Naive thymus-derived CD8-positive, alpha-beta T cell (primary cell): Measurements from ENCODE around the gene TTC12. TPM values are rescaled to one million over a fixed set of nuclear protein-coding genes. Genes with fewer than 3 reads are reported as not detected.
A peak's percentile ranks its signal among the peaks of the same experiment; 100 is the strongest.

Experiments used
- ATAC-seq, 2 donors: fragments of 150-1000 bp; cut with Tn5 transposase in 1 of 2; sonication (Bioruptor Pico), chemical (Tn5 transposase) in 1 of 2; 1 replicate in 1 of 2; 2 replicates in 1 of 2; pipeline ENCODE4 v1.10.0; 2021; ENCODE audit warnings: mild to moderate bottlenecking in 2 of 2, moderate library complexity in 2 of 2
- POLR2A ChIA-PET: fragments of 350-600 bp; sonication (Branson Sonifier 250); formaldehyde crosslinking; loops from one replicate; lab custom pipeline; 2021; ENCODE audit warnings: antibody characterized with exemption; lab: Charles Lee
- DNase-seq, 10 donors: peaks; one replicate each; pipeline versions ENCODE4 v3.0.0 to v3.0.0-alpha.2; 2020 to 2022
- H3K27ac Mint-ChIP-seq, 10 donors: one replicate each; pipeline ENCODE4 v1.8.0; 2020 to 2022; ENCODE audit warnings: mild to moderate bottlenecking in 10 of 10, mixed read lengths in 10 of 10, moderate library complexity in 4 of 10, inconsistent platforms in 1 of 10
- H3K27me3 Mint-ChIP-seq, 5 donors: one replicate each; pipeline ENCODE4 v1.8.0; 2021 to 2022; ENCODE audit warnings: mixed read lengths in 5 of 5
- H3K36me3 Mint-ChIP-seq, 3 donors: one replicate each; pipeline ENCODE4 v1.8.0; 2020 to 2022; ENCODE audit warnings: mixed read lengths in 3 of 3, mild to moderate bottlenecking in 2 of 3, inconsistent platforms in 1 of 3
- H3K4me1 Mint-ChIP-seq, 4 donors: one replicate each; pipeline ENCODE4 v1.8.0; 2021 to 2022; ENCODE audit warnings: mixed read lengths in 4 of 4
- H3K4me3 Mint-ChIP-seq, 10 donors: one replicate each; pipeline ENCODE4 v1.8.0; 2020 to 2022; ENCODE audit warnings: mild to moderate bottlenecking in 10 of 10, mixed read lengths in 10 of 10, moderate library complexity in 6 of 10, inconsistent platforms in 1 of 10
- H3K9me3 Mint-ChIP-seq, 9 donors: one replicate each; pipeline ENCODE4 v1.8.0; 2020 to 2022; ENCODE audit warnings: mixed read lengths in 9 of 9, mild to moderate bottlenecking in 3 of 9, inconsistent platforms in 1 of 9, moderate library complexity in 1 of 9
- polyA plus RNA-seq, 3 donors: library from polyadenylated mRNA; unstranded; fragments of 300-500 nt; fragmentation: Illumina TruSeq; gene quantifications; one replicate each; pipeline ENCODE4 v1.2.3, GENCODE V29; 2021
- total RNA-seq, 8 experiments: library from RNA in 2 of 8; stranded (reverse) in 2 of 8; gene quantifications; one replicate each; pipeline ENCODE4 v1.2.3 and lab custom pipeline; 2021 to 2026

The TTC12 gene
- total and polyA plus RNA-seq, 5 experiments from 2014 or later, result 6.9 to 95.8 (median 11.3) TPM

DNA sequence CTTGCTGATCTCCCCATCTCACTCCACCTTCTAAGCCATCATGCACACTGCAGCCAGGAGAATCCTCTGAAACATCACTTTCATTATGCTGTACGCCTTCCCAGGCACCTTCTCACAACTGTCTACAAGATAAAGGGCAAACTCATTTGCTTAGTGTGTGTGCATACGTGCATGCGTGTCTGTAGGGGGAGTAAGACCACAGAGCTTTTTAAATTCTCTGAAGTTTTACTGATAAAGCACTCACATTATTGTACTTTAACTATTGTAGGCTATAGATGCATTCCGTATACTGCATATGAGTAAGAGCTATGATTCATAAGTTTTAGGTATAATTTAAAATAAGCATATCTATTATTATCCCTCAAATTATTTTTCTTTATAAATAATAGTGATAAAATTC lies 57.9 kb downstream of the TTC12 start:
- Mint-ChIP-seq H3K4me3 (no peak overlapping the region), H3K27ac (peak overlapping the region in 3 of 10 donors; percentile 6 to 58 (median 13)), H3K27me3 (no peaks in the 10 kb centered on the region), H3K9me3 (no peaks in the 10 kb centered on the region), H3K4me1 (peaks cover 0 to 10% (median 1%) of the 10 kb centered on the region in 4 donors), H3K36me3 (peaks cover 0 to 28% (median 7%) of the 10 kb centered on the region in 3 donors)
- DNase-seq, result no peak
- POLR2A ChIA-PET, result no interaction called here
- no peak for ATAC-seq

DNA sequence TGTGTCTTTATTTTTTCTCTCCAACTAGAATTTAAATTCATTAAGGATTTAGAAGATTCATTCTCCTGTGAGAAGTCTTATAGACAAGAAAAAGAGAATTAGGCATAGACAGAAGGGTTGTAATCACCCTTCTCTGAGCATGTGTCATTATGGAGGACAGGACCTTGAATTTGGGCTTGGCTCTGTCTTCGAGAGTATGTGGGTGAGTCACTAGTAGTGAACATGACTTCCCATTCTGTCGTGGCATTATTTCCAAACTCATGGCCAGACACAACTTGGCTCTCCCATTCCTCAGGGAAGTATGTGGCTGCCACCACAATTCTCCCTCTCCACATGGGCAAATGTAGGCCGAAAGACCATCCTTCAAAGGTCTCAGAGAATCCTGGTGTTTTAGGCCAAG lies 58.9 kb downstream of the TTC12 start:
- Mint-ChIP-seq H3K27me3 (no peaks in the 10 kb centered on the region), H3K36me3 (peaks cover 0 to 20% (median 6%) of the 10 kb centered on the region in 3 donors), H3K27ac (peak overlapping the region in 3 of 10 donors; percentile 9 to 60 (median 60)), H3K4me3 (no peak overlapping the region), H3K4me1 (peaks cover 0 to 10% (median 1%) of the 10 kb centered on the region in 4 donors), H3K9me3 (no peaks in the 10 kb centered on the region)
- no peak for ATAC-seq
- DNase-seq, result no peak
- POLR2A ChIA-PET, result no interaction called here

DNA sequence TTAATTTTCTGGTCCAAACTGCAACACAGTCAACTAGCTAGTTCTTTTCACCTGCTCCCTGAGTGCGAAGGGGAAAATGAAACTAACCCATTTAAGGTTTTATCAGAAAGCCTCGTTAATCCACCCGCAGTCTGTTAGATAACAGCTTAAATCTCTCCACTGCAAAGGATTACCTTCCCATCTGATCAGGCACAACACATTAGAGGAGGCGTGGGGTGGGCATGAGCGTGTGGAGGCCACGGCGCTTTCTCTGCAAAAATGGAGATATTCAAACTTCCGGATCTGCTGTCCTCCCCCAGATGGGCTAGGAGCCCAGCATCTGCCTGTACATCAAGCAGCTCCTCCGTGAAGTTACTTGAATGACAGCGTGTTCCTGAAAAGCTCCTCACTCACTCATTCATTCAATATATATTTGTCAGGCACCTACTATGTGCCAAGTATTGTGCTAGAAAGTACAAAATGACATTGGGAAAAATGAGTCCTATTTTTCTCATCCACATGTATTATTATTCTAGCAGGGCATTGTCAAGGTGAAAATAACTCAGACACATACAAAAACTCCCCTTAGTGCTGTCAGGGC lies 59.7 kb downstream of the TTC12 start:
- POLR2A ChIA-PET, result no interaction called here
- Mint-ChIP-seq H3K27ac (peak overlapping the region in 5 of 10 donors; percentile 4 to 78 (median 35)), H3K27me3 (no peaks in the 10 kb centered on the region), H3K4me1 (peaks cover 0 to 10% (median 1%) of the 10 kb centered on the region in 4 donors), H3K4me3 (no peak overlapping the region), H3K9me3 (no peaks in the 10 kb centered on the region), H3K36me3 (peaks cover 0 to 12% (median 6%) of the 10 kb centered on the region in 3 donors)
- no peak for ATAC-seq
- no peak for DNase-seq

DNA sequence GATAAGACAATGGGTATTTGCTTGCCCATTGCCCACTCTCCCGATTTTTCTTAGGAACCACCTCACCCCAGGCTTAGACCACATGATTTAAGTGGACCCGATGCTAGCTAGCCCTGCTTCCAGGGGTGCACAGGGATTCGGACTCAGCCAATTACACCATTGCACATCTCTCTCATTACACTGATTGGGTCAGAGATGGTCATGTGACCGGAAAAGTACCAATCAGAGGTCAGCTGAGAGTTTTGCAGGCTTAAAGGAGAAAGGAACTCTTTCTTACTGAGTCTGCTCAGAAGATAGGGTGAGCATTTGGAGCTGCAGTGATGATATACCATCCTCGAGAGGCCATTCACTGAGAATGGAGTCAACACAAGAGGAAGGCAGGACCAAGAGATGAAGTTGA lies 61.0 kb downstream of the TTC12 start:
- Mint-ChIP-seq H3K4me1 (peaks cover 0 to 10% (median 0%) of the 10 kb centered on the region in 4 donors), H3K27ac (peak overlapping the region in 1 of 10 donors; percentile 4), H3K36me3 (peaks cover 6 to 12% (median 9%) of the 10 kb centered on the region in 3 donors), H3K27me3 (no peaks in the 10 kb centered on the region), H3K4me3 (no peak overlapping the region), H3K9me3 (peaks cover 0 to 5% (median 0%) of the 10 kb centered on the region in 9 donors)
- POLR2A ChIA-PET, result no interaction called here
- DNase-seq (no peak), ATAC-seq (no peak)

DNA sequence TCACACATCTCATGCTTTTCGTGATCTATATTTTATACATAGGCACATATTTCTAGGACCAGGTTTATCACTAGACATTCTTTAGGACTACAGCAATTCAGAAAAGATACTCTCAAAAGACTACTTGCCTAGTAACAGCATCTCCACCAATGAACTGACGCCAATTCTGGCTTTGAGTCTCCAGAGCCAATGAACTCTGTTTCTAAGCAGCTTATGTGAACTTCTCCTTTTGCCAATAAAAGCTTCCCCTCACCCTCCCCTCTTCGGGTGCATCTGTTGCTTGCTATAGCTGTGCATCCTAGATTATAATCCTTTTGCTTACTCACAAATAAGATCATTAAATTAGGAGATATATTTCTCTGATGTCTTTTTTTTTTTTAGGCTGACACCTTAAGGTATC lies 61.8 kb downstream of the TTC12 start:
- Mint-ChIP-seq H3K4me3 (no peak overlapping the region), H3K27ac (peak overlapping the region in 1 of 10 donors; percentile 4), H3K27me3 (no peaks in the 10 kb centered on the region), H3K4me1 (peaks cover 0 to 10% (median 0%) of the 10 kb centered on the region in 4 donors), H3K36me3 (peaks cover 6 to 16% (median 12%) of the 10 kb centered on the region in 3 donors), H3K9me3 (peaks cover 0 to 5% (median 0%) of the 10 kb centered on the region in 9 donors)
- POLR2A ChIA-PET, result no interaction called here
- no peak for DNase-seq
- ATAC-seq, result no peak

DNA sequence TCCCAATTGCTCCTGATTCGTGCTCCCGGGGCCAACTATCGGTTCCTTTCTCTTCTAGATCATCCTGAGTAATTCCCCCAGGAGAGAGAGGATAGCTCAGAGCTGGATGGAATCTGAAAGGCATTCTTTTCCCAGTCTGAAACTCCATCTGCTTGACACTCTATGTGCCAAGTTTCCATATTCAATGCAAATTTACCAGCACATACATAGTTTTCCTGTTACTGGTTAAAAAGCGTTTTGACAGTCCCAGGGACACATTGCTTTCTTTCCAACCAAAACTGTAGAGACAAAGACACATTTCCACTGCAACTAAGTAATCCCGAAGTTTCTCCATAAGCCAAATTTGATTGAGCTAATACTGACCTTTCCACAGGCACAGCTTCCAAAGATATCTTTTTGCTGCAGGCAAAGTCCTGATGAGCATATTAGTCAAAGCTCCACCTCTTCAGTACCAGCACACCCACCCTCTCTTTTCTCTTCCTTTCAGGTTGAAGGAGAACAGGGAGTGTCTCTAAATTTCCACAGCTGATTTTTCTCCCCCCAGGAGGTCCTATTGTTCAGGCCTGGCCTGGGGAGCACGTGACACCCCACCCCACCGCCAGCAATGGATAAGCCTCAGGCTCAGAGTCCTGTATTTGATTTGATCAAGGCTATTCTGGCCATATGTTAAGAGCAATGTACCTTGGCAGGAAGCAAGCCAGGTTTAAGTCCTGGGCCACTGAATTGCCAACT lies 63.5 kb downstream of the TTC12 start:
- Mint-ChIP-seq H3K27me3 (no peaks in the 10 kb centered on the region), H3K9me3 (peaks cover 0 to 5% (median 0%) of the 10 kb centered on the region in 9 donors), H3K4me3 (no peak overlapping the region), H3K4me1 (peaks cover 0 to 10% (median 0%) of the 10 kb centered on the region in 4 donors), H3K27ac (no peak overlapping the region), H3K36me3 (peaks cover 6 to 18% (median 16%) of the 10 kb centered on the region in 3 donors)
- ATAC-seq (no peak), DNase-seq (no peak)
- POLR2A ChIA-PET, result no interaction called here

DNA sequence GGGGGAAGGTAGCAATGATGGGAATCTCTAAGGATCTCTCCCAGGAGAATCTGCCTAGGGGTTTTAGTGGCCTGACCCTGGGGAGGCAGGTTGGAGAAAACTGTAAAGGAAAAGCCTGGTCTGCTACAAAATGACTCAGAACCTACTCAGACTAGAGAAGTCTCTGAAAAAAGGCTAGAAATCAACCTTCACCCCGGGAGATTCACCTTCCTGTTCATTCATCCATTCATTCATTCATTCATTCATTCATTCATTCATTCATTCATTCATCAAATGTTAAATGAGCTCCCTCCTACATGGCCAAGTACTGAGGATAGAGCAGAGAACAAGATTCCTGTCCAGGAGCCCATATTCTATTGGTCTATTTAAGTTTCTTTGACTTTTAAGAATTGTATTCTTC lies 64.3 kb downstream of the TTC12 start:
- no peak for DNase-seq
- POLR2A ChIA-PET, result no interaction called here
- peaks cover 6 to 18% (median 13%) of the 10 kb centered on the region in 3 donors for H3K36me3 Mint-ChIP-seq
- peaks cover 0 to 5% (median 0%) of the 10 kb centered on the region in 9 donors for H3K9me3 Mint-ChIP-seq
- ATAC-seq, result no peak
- H3K4me3 Mint-ChIP-seq, result no peak overlapping the region
- H3K4me1 Mint-ChIP-seq, result peaks cover 0 to 10% (median 0%) of the 10 kb centered on the region in 4 donors
- H3K27me3 Mint-ChIP-seq, result no peaks in the 10 kb centered on the region
- no peak overlapping the region for H3K27ac Mint-ChIP-seq

DNA sequence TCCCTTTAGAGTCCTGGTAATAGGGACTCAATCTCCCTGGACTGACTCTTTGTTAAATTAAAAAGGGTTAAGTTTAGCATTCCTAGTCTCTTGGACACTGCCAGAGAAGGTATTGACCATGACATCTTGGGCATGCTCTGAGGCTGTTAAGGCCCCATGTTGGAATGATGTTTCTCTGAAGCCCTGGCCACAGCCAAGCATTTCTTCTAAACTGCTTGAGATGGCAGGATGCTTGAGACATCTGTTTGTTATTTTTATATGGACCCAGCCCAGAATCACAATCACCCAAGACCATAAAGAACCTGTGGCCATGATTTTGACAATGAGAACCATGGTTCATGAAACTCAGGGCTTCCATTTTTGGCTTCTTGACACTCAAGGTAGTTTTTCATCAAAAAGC lies 67.7 kb downstream of the TTC12 start:
- DNase-seq, result no peak
- H3K9me3 Mint-ChIP-seq, result peaks cover 0 to 5% (median 0%) of the 10 kb centered on the region in 9 donors
- no peak overlapping the region for H3K4me3 Mint-ChIP-seq
- H3K4me1 Mint-ChIP-seq, result no peaks in the 10 kb centered on the region
- H3K27me3 Mint-ChIP-seq, result peaks cover 0 to 7% (median 2%) of the 10 kb centered on the region in 5 donors
- H3K36me3 Mint-ChIP-seq, result peaks cover 6 to 18% (median 18%) of the 10 kb centered on the region in 3 donors
- no peak for ATAC-seq
- no peak overlapping the region for H3K27ac Mint-ChIP-seq
- POLR2A ChIA-PET, result no interaction called here

DNA sequence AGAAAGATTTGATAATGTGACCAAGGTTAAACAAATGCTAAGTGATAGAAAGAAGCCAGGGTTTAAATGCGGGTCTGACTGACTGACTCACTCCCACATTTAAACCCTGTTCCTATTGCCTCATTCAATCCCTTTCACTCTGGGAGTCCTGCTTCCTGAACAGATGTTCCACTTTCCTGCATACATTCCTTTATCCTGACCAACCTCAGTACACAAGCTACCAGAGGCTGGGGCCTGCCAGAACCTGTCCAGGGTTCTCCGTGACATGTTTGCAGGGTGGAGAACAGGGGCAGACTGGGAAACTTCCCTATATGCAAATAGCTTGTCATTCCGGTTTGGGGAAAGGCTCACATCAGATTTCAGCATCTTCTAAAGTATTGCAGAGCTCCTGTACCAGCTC lies 70.2 kb downstream of the TTC12 start:
- POLR2A ChIA-PET, result interaction anchor here (0.5 kb wide), 1 partner anchor 1264 kb away, joined by 4 read pairs; no protein-coding TSS in a partner anchor

DNA sequence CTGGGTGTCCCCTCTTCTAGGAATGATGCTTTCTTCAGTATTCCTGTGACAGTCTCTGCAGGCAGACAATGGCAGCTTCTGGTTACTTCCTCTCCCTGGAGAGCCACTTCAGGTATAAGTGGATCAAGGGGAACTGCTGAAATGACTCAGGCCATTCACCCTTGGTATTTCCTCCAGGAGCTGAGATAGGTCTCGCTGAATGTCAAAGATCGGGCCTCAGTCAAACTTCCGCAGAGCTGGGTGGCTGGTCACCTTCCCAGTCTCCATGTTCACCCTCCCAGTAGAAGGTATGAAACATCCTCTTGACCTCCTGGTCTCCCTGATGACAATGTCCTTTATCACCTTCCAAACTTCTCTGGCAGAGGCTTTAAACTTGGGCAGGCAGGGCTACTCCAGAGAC lies 71.4 kb downstream of the TTC12 start:
- POLR2A ChIA-PET, result no interaction called here
- H3K27ac Mint-ChIP-seq, result no peak overlapping the region
- H3K27me3 Mint-ChIP-seq, result peaks cover 0 to 9% (median 2%) of the 10 kb centered on the region in 5 donors
- no peak overlapping the region for H3K4me3 Mint-ChIP-seq
- DNase-seq (no peak), ATAC-seq (no peak)
- H3K4me1 Mint-ChIP-seq, result no peaks in the 10 kb centered on the region
- H3K9me3 Mint-ChIP-seq, result no peaks in the 10 kb centered on the region
- H3K36me3 Mint-ChIP-seq, result peaks cover 0 to 10% (median 9%) of the 10 kb centered on the region in 3 donors

More for the DNA sequence above, 70.2 kb downstream of the TTC12 start:
- peaks cover 0 to 5% (median 0%) of the 10 kb centered on the region in 9 donors for H3K9me3 Mint-ChIP-seq
- H3K4me1 Mint-ChIP-seq, result no peaks in the 10 kb centered on the region
- no peak for ATAC-seq
- peaks cover 0 to 9% (median 2%) of the 10 kb centered on the region in 5 donors for H3K27me3 Mint-ChIP-seq
- peaks cover 6 to 18% (median 18%) of the 10 kb centered on the region in 3 donors for H3K36me3 Mint-ChIP-seq
- no peak overlapping the region for H3K27ac Mint-ChIP-seq
- DNase-seq, result no peak
- H3K4me3 Mint-ChIP-seq, result no peak overlapping the region

DNA sequence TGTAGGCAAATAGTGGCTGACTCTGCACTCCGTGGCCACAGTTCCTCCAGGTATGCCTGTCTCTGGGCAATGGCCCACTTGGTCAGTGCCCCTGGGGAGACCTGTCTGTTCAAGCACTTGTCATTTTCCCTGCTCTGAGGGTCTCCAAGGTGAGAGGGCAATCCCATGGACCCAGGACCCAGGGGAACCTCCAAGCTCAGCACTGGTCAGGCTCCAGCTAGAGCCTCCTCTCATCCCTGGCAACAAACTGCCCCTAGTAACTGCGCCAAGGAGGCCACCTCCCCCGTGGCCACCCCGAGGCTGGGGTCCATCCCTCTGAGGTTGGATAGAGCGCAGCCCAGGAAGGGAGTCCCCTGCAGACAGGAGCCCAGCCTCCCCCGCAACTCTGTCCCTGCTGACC lies 72.5 kb downstream of the TTC12 start:
- DNase-seq (no peak), ATAC-seq (no peak)
- POLR2A ChIA-PET, result no interaction called here
- Mint-ChIP-seq H3K4me3 (no peak overlapping the region), H3K27me3 (peaks cover 0 to 9% (median 2%) of the 10 kb centered on the region in 5 donors), H3K27ac (no peak overlapping the region), H3K4me1 (no peaks in the 10 kb centered on the region), H3K36me3 (peaks cover 0 to 8% (median 6%) of the 10 kb centered on the region in 3 donors), H3K9me3 (no peaks in the 10 kb centered on the region)

DNA sequence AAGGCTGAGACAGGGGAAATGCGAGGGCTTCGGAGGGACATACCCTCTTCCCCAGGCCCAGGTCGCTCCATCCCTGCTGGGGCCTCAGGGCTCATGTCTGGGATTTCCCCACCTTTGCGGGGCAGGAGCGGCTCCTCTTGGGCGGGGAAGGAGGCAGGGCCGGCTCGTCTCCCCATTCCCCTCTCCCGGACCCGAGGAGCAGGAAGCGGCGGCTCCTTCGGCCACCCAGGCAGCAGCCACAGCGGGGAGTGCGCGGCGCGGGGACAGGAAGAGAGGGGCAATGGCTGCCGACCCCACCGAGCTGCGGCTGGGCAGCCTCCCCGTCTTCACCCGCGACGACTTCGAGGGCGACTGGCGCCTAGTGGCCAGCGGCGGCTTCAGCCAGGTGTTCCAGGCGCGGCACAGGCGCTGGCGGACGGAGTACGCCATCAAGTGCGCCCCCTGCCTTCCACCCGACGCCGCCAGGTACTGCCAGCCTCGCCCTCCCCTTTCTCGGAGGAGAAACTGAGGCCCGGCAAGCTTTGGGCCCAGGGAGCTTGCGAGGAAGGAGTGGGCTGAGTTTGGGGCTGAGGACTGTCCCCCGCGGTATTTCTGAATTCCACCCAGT lies 73.3 kb downstream of the TTC12 start, which contains the start of gene ANKK1:
TSS of gene ANKK1 (plus strand) at position 175 of the 607 bp plus-strand sequence. CDS start at position 281, 106 bp downstream.
- H3K27me3 Mint-ChIP-seq, result peaks cover 0 to 11% (median 5%) of the 10 kb centered on the region in 5 donors
- DNase-seq, result no peak
- POLR2A ChIA-PET, result no interaction called here
- peak within 1 kb of the TSS in 1 of 10 donors; percentile 43 for H3K27ac Mint-ChIP-seq
- peaks cover 0 to 6% (median 4%) of the 10 kb centered on the region in 3 donors for H3K36me3 Mint-ChIP-seq
- H3K4me1 Mint-ChIP-seq, result no peaks in the 10 kb centered on the region
- no peak for ATAC-seq
- H3K9me3 Mint-ChIP-seq, result no peaks in the 10 kb centered on the region
- H3K4me3 Mint-ChIP-seq, result no peak within 1 kb of the TSS
